NCI-H1436 treated with DMSO at 0.1 percent for 48 hours (cell line): ENCODE data around the gene TRAPPC12.

Experiments
- DNase-seq: peaks from one replicate; lab custom pipeline; 2025; lab: John Stamatoyannopoulos, UW

Gene TRAPPC12

DNA sequence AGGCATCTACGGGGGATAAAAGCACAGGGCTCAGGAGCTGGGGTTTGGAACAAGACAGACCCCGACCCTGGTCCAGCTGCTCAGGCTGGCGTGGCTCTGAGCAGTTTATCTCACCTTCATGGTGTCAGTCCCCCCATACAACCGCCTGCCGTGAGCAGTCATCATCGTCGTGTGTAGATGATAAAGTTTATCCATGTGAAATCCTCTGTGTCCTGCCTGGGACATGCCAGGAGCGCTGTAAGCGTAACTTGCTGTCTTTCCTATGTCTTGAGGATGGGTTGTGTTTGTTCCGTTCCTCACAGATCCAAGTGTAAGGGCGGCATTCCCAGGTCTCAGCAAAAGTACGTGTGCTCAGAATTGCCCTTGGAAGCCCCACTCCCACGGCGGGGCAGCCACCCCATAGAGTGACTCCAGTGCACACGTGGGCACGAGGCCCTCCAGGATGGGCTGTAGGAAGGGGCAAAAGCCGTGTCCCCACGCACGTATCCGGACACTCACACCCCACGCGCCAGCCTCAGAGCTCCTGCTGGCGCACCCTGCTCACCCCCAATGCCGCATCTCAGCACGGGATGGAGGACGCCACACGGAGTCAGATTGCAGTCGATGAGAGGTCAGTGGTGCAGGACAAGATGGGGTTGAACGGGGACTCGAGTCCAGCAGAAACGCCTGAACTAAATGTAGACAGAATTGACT lies 88.9 kb downstream of the TRAPPC12 start:
- DNase-seq: no peak

DNA sequence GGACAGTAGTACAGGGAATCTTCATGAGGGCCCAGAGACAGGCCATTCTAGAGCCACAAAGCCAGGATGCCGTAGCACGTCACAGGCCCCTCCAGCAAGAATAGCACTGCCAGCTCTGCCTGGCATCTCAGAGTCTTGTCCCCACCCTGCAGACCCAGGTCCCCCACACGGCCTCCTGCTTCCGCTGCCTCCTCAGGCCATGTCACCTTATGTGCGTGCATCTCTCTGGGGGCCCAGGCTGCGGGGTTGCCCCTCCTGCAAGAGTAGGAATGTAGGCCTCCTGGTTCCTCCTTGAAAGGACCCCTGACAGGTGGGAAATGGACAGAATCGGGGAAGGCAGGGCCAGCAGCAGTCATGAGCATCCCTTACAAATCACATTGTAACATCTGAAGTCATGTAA lies 90.0 kb downstream of the TRAPPC12 start:
- no peak for DNase-seq

DNA sequence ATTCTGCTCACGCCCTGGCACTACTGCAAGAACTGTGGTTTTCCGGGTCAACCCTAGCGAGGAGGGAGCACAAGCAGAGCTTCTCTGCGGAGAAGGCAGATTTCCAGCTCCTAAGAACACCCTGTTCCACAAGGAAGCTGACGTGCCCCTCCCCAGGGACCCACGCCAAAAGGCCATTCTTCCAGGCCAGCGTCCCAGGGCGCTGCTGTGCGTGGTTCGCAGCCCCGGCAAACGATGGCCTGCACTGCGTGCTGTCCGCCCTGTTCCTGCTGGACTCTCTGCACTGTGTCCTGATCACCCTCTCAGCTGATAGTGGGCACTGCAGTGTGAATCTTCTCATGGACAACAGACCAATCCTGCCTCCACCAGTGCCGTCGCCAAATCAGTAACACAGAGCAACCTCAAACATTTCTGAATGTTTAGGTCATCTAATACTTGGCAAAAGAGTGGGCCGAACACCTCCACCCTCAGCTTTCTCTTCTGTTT lies 90.7 kb downstream of the TRAPPC12 start:
- no peak for DNase-seq

DNA sequence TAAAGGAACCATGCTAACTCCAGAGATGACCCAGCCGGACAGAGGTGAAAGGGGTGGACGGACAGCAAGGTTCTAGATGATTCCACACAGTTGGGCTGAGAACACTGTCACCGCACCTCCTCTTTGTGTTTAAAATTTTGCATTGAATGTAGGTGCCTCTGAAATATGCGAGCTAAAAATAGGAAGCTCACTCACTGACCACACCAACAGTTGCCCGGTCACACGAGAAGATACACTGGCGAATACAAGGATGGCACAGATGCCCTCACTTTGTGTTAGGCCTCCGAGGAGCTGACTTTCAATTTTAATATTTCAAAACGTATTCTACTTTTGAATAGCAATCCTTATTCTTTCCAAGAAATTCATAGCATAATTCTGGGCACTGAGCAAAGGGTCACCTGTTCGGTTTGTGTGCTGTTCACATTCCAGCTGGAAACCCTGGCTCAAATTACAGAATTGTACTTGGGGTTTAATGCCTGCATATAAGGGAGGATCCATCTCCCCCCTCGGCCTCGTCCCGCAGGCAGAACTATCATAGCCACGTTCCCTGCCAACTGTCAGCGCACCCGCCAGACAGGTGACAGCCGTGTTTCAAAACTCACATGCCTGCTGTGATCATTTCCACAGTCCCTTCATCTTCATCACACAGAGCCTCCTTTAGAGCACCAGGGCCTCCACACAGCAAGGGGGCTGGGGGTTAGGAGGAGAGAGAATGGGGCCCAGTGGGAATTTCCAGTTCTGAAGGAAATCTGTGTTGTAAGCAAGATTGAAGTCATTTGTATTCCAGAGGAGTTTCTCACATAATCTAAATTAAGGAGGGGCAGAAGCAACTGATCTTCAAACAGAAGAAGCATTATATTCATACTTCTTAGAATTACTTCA lies 91.6 kb downstream of the TRAPPC12 start:
- DNase-seq: no peak

DNA sequence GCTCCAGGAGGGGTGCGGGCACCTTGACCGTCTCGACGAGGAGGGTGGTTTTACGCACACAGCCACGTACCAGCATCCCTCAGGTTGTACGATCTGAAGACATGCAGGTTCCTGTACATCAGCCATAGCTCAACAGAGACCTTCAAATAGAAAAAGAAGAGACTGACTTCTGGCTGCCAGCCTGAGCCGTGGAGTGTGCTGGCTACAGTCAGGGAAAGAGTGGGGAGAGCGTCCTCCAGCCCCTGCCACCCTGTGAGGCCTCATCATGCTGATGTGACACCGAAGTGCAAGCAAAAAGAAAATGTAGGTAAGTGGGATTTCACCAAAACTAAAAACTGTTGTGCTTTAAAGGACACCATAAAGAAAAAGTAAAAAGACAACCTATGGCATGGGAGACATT lies 92.8 kb downstream of the TRAPPC12 start:
- no peak for DNase-seq

DNA sequence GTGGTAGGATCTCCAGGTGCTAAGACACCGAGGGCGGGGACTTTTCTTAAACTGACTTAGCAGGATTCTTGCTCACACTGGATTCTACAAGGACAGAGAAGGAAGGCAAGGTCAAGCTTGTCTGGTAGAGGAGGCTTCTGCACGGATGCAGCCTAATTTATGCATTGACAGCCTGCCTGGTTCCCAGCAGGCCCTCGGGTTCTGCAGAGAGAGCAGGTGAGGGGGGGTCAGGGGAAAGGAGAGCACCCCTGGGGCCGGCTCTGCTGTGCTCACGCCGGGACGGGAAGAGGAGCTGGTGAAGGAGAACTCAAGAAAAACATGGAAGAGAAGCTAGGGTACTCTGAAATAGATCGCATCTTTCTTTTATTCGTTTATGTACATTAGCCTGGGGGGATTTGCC lies 93.5 kb downstream of the TRAPPC12 start:
- no peak for DNase-seq

DNA sequence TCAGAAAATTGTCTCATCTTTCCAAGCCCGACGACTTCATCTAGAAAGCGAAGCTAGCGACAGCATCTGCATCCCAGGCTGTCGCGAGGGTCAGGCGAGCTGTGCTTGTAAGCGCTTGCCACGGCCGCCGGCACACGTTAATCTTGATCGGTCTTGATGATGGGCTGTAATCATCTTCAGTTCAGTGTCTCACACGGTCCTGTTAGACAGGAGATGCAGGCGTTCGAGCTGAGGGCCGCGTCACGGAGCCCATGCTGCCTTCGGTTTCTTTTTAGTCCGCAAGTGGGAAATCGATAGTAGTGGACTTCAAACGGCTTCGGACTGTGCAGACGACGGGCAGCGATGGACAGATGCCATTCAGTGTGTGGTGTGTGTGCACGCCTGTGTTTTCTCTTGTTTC lies 96.3 kb downstream of the TRAPPC12 start:
- DNase-seq: no peak

DNA sequence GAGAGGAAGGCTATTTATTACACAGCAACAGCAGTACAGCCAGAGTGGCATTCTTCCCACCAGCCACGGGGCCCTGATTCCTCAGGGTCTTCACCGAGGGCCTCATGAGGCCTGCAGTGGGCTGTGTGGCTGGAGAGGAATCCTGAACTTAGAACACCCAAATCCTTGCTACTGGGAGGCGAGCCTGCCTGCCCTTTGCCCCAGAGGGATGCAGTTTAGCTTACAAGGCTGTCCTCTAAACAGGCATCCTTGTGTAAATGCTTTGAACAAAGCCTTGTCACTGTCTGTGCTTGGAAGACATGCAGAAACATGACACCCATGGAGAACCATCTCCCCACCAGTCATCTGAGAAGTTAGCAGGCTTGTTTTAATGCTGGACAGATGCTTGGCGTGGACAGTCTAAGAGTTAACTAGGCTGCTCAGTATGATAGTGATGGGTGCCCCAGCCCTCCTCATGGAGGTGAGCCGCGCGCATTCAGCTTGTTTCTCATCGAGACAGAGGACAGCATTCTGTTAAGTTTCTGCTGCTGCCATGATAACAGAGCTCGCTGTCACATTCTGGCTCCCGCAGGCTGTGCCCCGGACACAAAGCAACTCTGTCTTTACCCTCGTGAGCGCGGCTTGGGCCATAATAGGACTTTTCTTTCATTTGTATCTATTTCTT lies 97.0 kb downstream of the TRAPPC12 start:
- no peak for DNase-seq

DNA sequence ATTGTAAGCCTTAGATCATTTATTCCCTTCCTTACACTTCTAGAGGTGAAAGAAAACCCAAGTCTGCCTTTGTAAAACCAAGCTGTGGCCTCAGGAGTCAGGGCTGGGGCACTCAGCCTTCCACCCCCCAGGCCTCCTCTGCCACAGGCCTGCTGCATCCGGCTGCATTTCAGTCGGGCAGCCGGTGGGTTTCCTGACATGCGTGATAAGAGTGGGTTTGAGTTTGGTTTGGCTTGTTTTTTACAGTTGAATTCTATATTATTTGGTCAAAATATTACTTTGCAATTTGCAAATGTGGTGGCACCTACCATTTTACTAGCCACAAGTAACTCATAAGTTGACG lies 97.5 kb downstream of the TRAPPC12 start:
- DNase-seq: no peak

DNA sequence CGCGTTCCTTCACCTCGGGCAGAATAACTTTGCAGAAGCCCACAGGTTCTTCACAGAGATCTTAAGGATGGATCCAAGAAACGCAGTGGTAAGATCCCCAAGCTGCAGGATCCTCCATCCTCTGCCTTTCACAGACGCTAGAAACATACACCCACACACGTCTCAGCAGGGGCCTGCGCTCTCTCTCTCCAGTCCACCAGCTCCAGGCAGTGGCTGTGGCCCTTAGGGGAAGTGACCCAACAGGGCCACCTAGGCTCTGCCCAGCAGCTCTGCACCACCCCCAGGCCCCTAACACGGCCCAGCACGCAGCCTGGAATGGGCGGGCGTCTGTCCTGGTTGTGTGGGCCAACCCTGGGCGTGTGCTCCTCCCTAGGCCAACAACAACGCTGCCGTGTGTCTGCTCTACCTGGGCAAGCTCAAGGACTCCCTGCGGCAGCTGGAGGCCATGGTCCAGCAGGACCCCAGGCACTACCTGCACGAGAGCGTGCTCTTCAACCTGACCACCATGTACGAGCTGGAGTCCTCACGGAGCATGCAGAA lies 99.4 kb downstream of the TRAPPC12 start:
- no peak for DNase-seq

DNA sequence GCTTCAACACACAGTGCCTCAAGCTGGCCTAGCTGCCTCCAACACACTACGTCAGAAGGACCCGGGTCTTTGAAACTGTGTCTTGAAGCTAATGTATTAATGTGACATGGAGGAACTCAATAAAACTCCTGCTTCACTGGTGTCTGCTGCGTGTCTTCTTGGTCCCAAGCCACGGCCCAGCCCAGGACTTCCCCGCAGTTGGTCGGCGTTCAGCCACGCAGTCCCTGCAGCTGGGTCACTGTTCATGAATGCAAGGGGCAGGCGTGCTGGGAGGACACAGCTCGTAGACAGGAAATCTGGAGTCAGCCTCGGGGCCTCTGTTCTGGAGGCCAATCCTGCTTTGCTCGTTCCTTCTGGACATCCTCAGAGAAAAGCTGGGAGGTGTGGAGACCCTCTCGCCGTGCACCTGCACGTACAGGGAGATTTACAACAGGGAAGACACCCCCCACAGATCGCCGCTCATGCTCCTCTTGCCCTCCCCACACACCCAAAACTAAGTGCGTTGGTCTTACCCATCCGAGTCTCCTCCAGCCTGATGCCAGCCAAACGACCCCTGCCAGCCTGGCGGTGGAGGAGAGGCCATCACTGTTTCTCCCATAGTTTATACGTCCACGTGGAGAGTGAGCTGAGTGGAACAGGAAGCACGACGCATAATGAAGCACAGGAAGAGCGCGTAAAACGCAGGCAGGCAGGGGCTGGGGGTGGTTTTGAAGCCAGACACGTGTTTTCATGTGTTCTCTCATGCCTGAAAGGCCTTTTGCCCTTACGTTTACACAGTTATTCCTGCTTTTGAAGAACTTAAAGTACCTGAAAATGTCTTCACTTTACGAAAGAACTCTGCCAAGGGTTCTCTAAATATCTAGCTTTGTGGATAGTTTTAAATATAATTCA lies 100.2 kb downstream of the TRAPPC12 start:
- no peak for DNase-seq

DNA sequence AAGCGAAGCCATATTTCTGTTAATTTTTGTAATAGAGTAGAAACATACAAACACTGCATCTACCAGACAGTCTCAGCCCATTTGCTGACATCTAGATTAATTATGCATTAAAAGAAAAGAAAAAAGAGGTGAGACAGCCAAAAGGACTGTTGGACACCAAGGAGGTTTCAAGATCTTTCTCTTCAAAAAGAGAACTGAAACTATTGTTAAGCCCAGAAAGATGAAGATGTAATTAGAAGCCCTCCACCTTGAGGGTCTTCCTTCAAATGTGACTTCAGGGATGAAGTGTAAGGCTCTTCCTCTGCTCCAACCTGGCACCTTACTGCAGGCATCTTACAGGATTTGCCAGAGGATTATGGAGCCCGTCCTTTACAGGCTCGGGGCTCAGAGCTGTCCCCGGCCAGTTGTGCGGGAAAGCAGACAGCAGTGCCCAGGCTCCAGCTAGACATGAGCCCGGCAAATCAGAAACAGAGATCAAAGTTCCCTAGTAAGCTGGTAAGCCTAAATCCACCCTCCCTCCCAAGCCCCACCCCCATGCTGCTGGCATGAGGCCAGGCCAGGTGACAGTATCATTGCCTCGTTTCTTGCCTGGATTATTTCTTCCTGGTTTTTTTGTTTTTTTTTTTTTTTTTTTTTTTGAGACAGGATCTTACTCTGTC lies 101.0 kb downstream of the TRAPPC12 start:
- DNase-seq: no peak

DNA sequence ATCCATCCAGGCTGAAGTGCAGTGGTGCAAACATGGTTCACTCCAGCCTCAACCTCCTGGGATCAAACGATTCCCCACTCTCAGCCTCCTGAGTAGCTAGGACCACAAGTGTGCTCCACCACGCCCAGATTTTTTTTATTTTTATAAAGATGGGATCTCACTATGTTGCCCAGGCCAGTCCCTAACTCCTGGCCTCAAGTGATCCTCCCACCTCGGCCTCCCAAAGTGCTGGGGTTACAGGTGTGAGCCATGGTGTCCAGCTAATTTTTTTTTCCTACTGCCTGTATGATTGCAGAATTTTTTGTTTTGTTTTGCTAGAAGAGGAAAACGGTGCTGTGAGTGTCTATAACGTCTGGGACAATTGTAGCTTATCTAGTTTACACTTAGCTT lies 101.5 kb downstream of the TRAPPC12 start:
- DNase-seq: no peak

DNA sequence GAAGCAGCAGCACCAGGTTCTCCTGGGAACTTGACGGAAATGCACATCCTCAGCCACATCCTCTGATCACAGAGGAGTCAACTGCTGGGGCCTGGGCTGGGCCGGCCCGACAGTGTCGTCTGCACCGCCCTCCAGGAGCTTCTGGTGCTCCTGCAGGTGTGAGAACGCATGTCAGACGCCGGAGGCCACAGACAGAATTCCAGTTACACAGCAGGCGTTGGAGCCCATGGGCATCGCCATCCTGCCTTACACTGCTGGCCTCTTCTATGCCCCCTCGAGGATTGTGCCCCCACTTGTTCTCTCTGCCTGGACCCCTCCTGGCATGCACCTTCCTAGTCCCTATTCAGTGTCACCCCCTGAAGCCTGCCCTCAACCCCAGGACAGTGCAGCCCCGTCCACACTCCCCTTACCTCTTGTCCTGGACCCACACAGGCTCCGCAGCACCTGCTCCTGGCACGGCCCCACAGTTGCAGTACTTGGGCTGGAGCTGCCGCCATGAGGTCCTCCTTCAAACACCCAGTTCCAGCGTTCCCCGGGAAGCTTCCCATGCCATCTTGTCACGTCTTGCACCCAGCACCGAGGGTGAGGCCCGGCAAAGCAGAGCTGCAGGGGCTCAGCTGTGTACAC lies 102.4 kb downstream of the TRAPPC12 start:
- DNase-seq: no peak

DNA sequence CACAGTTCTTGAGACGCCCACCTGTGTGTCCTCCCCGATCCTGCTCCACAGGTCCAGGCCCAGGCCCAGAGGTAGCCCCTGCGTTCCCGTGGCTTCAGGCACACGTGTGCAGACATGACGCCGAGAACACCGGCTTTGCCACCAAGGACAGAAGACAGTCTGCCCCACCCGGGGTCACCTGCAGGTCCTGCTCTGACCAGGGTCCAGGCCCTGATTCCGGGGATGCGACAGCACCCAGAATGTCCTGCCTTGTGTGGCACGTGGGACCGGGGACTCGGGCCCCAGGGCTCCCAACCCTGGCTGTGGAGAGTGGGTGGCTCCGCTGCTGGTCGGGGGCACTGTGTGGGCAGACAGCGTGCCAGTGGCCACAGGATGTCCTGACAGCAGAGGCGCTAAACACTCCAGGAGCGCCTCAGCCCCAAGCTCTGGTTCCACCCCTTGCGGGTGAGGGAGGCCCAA lies 102.9 kb downstream of the TRAPPC12 start:
- no peak for DNase-seq

DNA sequence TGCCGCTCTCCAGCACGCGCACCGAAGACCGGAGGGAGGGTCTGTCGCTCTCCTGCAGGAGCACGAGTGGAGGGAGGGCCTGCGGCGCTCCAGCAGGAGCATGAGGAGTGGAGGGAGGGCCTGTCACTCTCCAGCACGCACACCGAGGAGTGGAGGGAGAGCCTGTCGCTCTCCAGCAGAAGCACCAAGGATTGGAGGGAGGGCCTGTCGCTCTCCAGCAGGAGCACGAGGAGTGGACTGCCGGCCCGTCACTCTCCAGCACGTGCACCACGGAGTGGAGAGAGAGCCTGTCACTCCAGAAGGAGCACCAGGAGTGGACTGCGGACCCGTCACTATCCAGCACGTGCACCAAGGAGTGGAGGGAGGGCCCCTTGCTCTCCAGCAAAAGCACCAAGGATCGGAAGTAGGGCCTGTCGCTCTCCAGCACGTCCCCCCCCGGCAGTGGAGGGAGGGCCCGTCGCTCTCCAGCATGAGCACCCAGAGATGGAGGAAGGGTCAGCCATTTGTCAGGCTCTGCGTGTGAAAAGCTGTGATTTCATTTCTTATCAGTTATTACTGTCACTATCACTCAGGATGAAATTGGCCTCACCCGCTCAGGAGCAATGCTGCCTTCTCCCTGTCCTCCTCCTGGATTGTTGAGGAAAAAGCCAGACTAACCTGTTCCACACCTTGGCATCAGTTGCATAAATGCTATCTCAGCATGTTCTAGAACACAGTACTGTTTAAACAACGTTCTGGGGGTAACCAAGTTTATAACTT lies 103.9 kb downstream of the TRAPPC12 start:
- no peak for DNase-seq

DNA sequence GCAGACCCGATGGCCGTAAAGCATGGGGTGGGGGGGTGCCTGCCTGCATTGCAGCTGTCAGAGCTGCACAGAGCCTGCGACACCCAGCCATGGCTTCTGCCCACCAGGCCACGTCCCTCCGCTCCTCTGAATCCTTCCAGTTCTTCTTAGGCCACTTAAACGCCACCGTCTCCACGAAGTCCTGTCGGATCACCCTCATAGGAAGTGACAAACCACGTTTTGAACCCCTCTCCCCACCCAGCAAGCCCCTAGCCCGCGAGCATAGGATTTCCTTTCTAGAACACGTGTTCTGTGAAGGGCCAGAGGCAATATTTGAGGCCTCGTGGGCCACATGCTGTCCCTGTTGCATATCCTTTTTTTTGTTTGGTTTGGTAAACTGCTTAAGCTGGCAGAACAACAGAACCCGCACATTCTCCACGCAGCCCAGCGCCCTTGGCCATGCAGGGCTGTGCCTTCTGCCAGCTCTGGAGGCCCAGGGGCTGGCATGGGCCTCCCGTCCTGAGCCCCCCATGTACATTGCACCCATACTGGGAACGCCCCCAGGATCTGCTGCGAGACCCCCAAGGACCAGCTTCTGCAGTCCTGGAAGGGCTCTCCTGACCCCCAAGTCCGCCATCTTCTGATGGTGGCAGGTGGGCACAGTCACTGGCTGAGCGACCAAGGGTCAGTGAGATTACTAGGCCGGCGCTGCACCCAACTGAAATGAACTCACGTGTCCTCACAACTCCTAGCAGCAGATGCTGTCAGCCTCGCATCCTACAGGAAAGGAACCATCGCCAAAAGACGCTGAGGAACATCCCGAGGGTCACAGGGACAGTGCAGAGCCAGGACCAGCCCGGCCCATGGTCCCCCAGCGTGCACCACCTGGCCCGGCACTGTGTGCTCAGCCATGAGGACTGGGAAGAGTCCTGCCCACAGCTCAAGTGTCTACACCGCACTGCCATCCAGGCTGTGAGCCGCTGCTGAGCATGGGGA lies 104.8 kb downstream of the TRAPPC12 start:
- DNase-seq: no peak

DNA sequence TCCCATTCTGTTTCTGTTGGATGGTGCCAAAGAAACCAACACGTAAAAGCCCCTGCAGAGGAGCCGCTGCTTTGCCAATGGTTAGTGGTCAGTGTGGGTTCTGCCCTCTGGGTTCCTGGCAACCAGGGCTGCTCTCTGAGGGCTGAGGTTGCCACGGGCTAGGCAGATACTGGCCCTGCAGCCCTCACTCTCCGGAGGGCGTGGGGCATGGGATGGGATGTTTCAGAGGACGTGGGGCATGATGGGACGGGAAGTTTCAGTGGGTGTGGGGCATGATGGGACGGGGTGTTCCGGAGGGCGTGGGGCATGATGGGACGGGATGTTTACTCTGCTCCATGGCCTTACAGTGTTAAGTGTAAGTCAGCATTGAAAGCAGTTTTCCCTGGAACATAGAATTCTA lies 105.7 kb downstream of the TRAPPC12 start:
- no peak for DNase-seq
